Mesenchymal stem cell (in vitro differentiated cells and primary cell): ENCODE measurements around the gene MS4A2.

Experiments
- DNase-seq: peaks from one replicate; pipeline ENCODE4 v3.0.0-alpha.2; 2013
- H2AFZ ChIP-seq: one replicate; pipeline ENCODE4 v1.6.1; 2013; ENCODE audit warnings: low read depth, mild to moderate bottlenecking, control low read depth, inconsistent platforms, low read length, moderate library complexity
- H2AK5ac ChIP-seq: 2 replicates; pipeline ENCODE4 v1.6.1; 2013; ENCODE audit warnings: low read length, moderate library complexity, mild to moderate bottlenecking, inconsistent platforms; ENCODE audit not compliant: severe bottlenecking
- H2BK120ac ChIP-seq: one replicate; pipeline ENCODE4 v1.6.1; 2013; ENCODE audit warnings: low read depth, mild to moderate bottlenecking, inconsistent platforms, low read length, moderate library complexity
- H2BK12ac ChIP-seq, 2 experiments: one replicate each; pipeline ENCODE4 v1.6.1; 2013; ENCODE audit warnings: inconsistent platforms in 2 of 2, low read length in 2 of 2, mild to moderate bottlenecking in 2 of 2, moderate library complexity in 2 of 2, control low read depth in 1 of 2
- H2BK15ac ChIP-seq: one replicate; pipeline ENCODE4 v1.6.1; 2013; ENCODE audit warnings: mild to moderate bottlenecking, low read depth, inconsistent platforms; ENCODE audit not compliant: poor library complexity, severe bottlenecking
- H2BK5ac ChIP-seq: 2 replicates; pipeline ENCODE4 v1.6.1; 2013; ENCODE audit warnings: low read depth, mild to moderate bottlenecking, low read length, control low read depth, inconsistent platforms; ENCODE audit not compliant: poor library complexity, severe bottlenecking
- H3K14ac ChIP-seq, 2 experiments: one replicate each; pipeline ENCODE4 v1.6.1; 2013; ENCODE audit warnings: inconsistent platforms in 2 of 2, low read length in 2 of 2, control low read depth in 1 of 2, mild to moderate bottlenecking in 1 of 2, moderate library complexity in 1 of 2
- H3K18ac ChIP-seq, 2 experiments: one replicate each; pipeline ENCODE4 v1.6.1; 2013; ENCODE audit warnings: inconsistent platforms in 2 of 2, low read length in 2 of 2, control low read depth in 1 of 2, low read depth in 1 of 2, mild to moderate bottlenecking in 1 of 2
- H3K23ac ChIP-seq, 2 experiments: one replicate each; pipeline ENCODE4 v1.6.1; 2013; ENCODE audit warnings: inconsistent platforms in 2 of 2, low read length in 2 of 2, mild to moderate bottlenecking in 2 of 2, moderate library complexity in 2 of 2, control low read depth in 1 of 2
- H3K27ac ChIP-seq: 2 replicates; pipeline ENCODE4 v1.5.1; 2013; ENCODE audit warnings: mild to moderate bottlenecking, moderate library complexity, low read length, control low read depth, inconsistent platforms; ENCODE audit not compliant: poor library complexity, severe bottlenecking
- H3K27me3 ChIP-seq, 2 experiments: 2 replicates each; pipeline versions ENCODE4 v1.6.1 to v1.7.0; 2013; ENCODE audit warnings: low read length in 2 of 2, mild to moderate bottlenecking in 2 of 2, moderate library complexity in 2 of 2, control low read depth in 1 of 2, inconsistent platforms in 1 of 2; ENCODE audit not compliant: control insufficient read depth in 1 of 2, insufficient read depth in 1 of 2
- H3K36me3 ChIP-seq, 2 experiments: 2 replicates each; pipeline versions ENCODE4 v1.6.1 to v1.7.0; 2013; ENCODE audit warnings: low read length in 2 of 2, control low read depth in 1 of 2, inconsistent platforms in 1 of 2, low read depth in 1 of 2, mild to moderate bottlenecking in 1 of 2; ENCODE audit not compliant: insufficient read depth in 2 of 2, control insufficient read depth in 1 of 2
- H3K4ac ChIP-seq, 2 experiments: one replicate each; pipeline ENCODE4 v1.6.1; 2013; ENCODE audit warnings: inconsistent platforms in 2 of 2, low read length in 2 of 2, mild to moderate bottlenecking in 2 of 2, moderate library complexity in 2 of 2, control low read depth in 1 of 2, low read depth in 1 of 2
- H3K4me1 ChIP-seq: 2 replicates; pipeline ENCODE4 v1.6.1; 2013; ENCODE audit warnings: low read depth, low read length, control low read depth; ENCODE audit not compliant: control insufficient read depth, insufficient read depth
- H3K4me2 ChIP-seq: 2 replicates; pipeline ENCODE4 v1.6.1; 2013; ENCODE audit warnings: low read length, mild to moderate bottlenecking, inconsistent platforms; ENCODE audit not compliant: poor library complexity, severe bottlenecking
- H3K4me3 ChIP-seq, 2 experiments: 2 replicates each; pipeline versions ENCODE4 v1.5.1 to v1.7.0; 2013; ENCODE audit warnings: low read length in 2 of 2, mild to moderate bottlenecking in 2 of 2, control low read depth in 1 of 2, low read depth in 1 of 2; ENCODE audit not compliant: insufficient read depth in 1 of 2
- H3K79me1 ChIP-seq: replicated peaks from 2 replicates; pipeline ENCODE4 v1.6.1; 2013; ENCODE audit warnings: mild to moderate bottlenecking, control low read depth, low read length, inconsistent platforms; ENCODE audit not compliant: poor library complexity, severe bottlenecking
- H3K9ac ChIP-seq: 2 replicates; pipeline ENCODE4 v1.7.0; 2013; ENCODE audit warnings: mild to moderate bottlenecking, low read length, moderate library complexity
- H3K9me3 ChIP-seq: 2 replicates; pipeline ENCODE4 v1.7.0; 2013; ENCODE audit warnings: mild to moderate bottlenecking, low read length; ENCODE audit not compliant: control insufficient read depth
- H4K8ac ChIP-seq: one replicate; pipeline ENCODE4 v1.6.1; 2013; ENCODE audit warnings: inconsistent platforms, mild to moderate bottlenecking, low read length, moderate library complexity
- H4K91ac ChIP-seq: one replicate; pipeline ENCODE4 v1.6.1; 2013; ENCODE audit warnings: mild to moderate bottlenecking, low read length, inconsistent platforms
- WGBS: methylation state at CpG from one replicate; pipeline ENCODE4 v1.1.7; 2013; ENCODE audit warnings: mixed read lengths; 5-methylcytosine and 5-hydroxymethylcytosine counted together

Gene MS4A2

DNA sequence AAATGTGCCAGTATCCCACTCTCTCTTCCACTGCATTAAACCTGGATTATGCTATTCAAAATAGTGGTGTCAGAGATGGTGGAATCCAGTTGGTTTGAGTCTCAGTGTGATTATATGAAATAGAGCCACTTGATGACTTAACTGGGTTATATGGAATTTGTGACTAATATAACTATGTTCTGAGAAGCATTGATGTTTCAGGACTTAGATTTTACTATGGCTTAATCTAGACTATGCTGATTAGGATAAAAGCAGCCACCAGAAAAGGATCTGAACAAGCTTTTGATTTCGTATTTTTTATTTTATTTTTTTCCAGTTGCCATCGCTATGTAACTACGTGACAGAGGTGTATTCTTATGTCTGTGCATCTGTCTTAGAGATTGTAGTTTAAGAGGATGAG is 55.3 kb downstream of the MS4A2 start:
- 86% methylated on average over 3 of the region's 3 CpGs for WGBS
- no peak overlapping the region for H2BK15ac ChIP-seq

GRCh38 chr11:60145677-60146076 is 57.2 kb downstream of the MS4A2 start:
- H3K27me3 ChIP-seq, result no peaks in the 10 kb centered on the region
- no peaks in the 10 kb centered on the region for H3K4me1 ChIP-seq
- no peak overlapping the region for H2BK5ac ChIP-seq
- no peaks in the 10 kb centered on the region for H3K36me3 ChIP-seq
- H3K9me3 ChIP-seq, result no peaks in the 10 kb centered on the region
- no peak overlapping the region for H3K4me2 ChIP-seq
- H3K23ac ChIP-seq, result no peak overlapping the region
- no peak overlapping the region for H4K8ac ChIP-seq
- no peak overlapping the region for H2AK5ac ChIP-seq
- no peak overlapping the region for H4K91ac ChIP-seq
- no peak overlapping the region for H3K18ac ChIP-seq
- no peak overlapping the region for H2BK12ac ChIP-seq
- DNase-seq, result no peak
- no peak overlapping the region for H3K4me3 ChIP-seq
- no peak overlapping the region for H3K9ac ChIP-seq
- no peak overlapping the region for H3K27ac ChIP-seq
- no peak overlapping the region for H2AFZ ChIP-seq
- no peak overlapping the region for H3K4ac ChIP-seq
- no peak overlapping the region for H2BK15ac ChIP-seq
- no peak overlapping the region for H3K14ac ChIP-seq
- no peak overlapping the region for H2BK120ac ChIP-seq
- H3K79me1 ChIP-seq, result no peaks in the 10 kb centered on the region
- no CpG with 5 or more reads among the region's 3 CpGs for WGBS

More for the DNA sequence above, 55.3 kb downstream of the MS4A2 start:
- H3K9me3 ChIP-seq, result no peaks in the 10 kb centered on the region
- H4K91ac ChIP-seq, result no peak overlapping the region
- no peak overlapping the region for H3K4ac ChIP-seq
- H3K4me3 ChIP-seq, result no peak overlapping the region
- H2BK12ac ChIP-seq, result no peak overlapping the region
- no peak overlapping the region for H3K23ac ChIP-seq
- H2BK5ac ChIP-seq, result no peak overlapping the region
- H3K9ac ChIP-seq, result no peak overlapping the region
- no peak overlapping the region for H3K4me2 ChIP-seq
- no peak for DNase-seq
- no peak overlapping the region for H3K18ac ChIP-seq
- no peak overlapping the region for H2AFZ ChIP-seq
- H3K4me1 ChIP-seq, result no peaks in the 10 kb centered on the region
- no peaks in the 10 kb centered on the region for H3K79me1 ChIP-seq
- no peak overlapping the region for H3K14ac ChIP-seq
- H3K27ac ChIP-seq, result no peak overlapping the region
- H3K36me3 ChIP-seq, result no peaks in the 10 kb centered on the region
- no peak overlapping the region for H4K8ac ChIP-seq
- no peak overlapping the region for H2BK120ac ChIP-seq
- H3K27me3 ChIP-seq, result no peaks in the 10 kb centered on the region
- H2AK5ac ChIP-seq, result no peak overlapping the region
